Islet precursor cell (in vitro differentiated cells): ENCODE data around the gene ABHD12B.

Experiments used
- DNase-seq: peaks from one replicate; pipeline ENCODE4 v3.0.0-alpha.2; 2018

Gene ABHD12B

DNA sequence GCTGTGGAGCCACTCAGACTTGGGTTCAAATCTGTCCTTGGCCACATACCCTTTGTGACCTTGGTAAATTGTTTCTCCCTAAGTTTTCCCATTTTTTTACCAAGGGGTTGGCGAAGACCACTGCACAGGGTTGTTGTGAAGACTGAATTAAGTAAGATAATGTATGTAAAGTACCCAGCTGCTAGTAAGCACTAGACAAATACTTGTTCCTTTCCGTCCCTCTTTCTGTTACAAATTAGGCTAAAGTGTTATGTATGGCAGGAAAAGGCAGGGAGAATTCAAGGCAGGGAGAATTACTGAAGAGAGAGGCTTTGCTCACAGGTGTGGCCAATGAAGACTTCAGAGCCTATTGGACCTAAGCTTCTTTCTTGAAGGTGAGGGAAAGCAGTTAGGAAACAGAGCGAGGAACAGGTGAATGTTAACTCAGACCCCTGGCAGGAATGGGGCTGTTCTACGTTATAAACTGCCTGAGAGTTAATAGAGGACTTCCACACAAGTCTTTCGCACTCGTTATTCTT lies 25.9 kb downstream of the ABHD12B start:
- DNase-seq = no peak

GRCh38 chr14:50901361-50901760 lies 29.5 kb downstream of the ABHD12B start:
- no peak for DNase-seq

DNA sequence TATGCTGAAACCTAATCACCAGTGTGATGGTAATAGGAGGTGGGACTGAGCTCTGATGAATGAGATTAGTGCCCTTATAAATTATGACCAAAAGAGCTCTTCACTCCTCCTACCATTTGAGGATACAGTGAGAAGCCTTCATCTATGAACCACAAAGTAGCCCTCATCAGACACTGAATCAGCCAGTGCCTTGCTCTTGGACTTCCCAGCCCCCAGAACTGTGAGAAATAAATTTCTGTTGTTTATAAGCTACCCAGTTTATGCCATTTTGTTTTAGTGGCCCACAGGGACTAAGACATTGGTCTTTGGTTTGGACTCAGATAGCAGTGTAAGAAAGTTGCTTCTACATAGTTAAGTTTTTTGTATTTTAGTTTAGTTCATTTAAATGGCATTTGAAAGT lies 32.9 kb downstream of the ABHD12B start:
- DNase-seq = no peak

DNA sequence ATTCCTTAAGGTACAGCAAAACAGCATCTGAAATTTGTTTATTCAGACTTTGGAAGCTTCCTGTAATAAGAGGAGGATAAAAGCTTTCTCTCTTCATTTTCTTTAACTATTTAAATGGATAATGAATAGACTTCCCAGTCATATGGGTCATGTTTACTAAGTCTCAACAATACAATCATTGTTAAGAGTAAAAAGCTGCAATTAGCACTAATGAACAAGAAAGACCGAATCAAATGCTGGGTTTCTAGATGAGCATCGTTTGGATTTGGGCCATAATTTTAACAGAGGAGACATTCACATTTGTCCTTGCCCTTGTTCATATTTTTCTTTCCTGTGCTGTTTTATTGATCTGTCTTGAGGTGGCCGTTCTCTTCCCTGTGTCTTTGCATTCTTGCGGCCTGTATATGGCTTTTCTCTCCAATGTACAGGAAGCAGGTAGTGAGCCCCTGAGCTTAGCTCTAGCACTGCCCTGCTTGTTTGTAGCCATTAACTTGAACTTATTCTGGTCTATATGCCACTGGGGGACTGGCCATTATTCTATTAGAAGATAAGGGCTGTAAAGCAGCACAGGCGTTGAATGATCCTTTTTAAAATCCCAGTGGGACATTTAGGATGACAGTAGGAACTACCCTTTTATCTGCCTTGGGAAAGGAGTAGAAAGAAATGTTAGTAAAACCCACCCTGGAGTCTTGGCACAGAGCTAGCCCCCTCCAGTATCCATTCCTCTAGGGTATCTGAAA lies 34.6 kb downstream of the ABHD12B start:
- no peak for DNase-seq

DNA sequence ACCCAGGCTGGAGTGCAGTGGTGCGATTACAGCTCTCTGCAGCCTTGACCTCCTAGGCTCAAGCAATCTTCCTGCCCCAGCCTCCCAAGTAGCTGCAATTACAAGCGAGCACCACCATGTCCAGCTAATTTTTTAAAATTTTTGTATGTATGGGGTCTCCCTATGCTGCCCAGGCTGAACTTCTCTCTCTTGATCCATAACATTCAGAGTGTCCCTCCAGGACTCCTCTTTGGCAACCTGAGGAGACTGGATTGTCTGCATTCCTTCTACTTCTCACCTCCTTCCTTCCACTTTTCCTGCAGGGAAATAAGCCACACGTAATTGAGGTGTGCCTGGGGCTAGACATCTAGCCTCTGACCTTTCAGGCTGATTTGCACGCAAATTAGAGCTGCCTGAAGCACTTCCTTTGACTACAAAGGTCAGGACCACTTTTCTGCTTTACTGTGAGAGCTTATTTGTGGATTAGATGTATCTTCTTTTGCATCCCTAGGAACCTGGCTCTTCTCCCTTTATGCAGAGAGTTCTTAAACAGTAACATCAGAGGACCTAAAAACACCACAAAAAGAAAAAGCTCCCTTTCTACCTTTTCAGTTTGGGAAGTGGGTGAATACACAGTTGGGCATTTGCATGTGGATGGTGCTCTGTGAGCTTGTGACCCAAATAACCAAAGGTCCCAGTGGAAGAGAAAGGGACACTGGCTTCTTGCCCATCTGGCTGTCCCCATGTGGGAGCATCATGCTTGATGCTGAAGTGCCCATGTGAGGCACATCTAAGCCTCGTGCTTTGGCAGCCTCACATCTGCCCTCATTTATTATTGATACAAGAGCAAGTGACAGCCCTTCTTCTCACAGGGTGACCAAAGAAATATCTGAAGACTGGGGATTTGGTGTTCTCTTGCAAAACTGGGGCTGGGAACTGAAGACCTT lies 38.9 kb downstream of the ABHD12B start:
- DNase-seq = peak; percentile 93

DNA sequence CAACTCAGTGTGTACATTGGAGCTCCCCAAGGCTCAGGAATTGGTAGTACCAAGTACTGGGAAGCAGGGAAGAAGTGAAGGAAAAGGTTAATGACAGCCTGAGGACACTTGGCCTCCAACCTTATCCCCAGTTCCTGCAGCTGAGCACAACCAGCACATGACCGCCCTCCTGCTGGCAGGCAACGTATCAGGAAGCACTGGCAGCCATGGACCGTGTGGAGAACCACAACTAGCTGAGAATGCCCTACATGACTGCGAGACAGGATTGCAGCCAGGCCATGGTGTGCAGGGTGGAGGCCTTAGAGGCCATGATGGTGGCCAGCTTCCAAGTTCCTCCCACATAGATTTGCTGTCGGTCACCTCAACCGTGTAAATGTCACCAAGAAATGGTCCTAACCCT lies 45.6 kb downstream of the ABHD12B start:
- no peak for DNase-seq

GRCh38 chr14:50919524-50919923 lies 47.7 kb downstream of the ABHD12B start:
- peak; percentile 64 for DNase-seq

GRCh38 chr14:50920482-50921230 lies 48.8 kb downstream of the ABHD12B start:
- DNase-seq = peak; percentile 73

DNA sequence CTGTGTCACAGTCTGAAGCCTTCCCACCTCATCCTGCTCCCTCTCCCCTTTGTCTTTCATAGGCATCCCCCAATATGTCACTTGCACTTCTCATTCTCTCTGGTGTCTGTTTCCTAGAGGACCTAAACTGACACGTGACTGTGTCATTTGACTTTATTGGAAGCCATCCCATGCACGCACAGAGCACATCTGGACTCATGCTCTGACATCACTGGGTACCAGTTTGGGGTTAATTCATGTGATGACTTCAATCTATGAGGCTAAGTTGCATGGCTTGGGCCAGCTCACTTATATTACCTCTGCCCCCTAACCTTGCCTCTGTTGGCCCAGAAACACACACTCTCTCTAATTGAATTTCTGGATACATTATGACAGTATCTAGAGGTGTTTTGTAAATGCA lies 51.0 kb downstream of the ABHD12B start:
- no peak for DNase-seq

- DNase-seq = no peak
These were observed 52.4 kb downstream of the ABHD12B start for GRCh38 chr14:50924236-50924635.

DNA sequence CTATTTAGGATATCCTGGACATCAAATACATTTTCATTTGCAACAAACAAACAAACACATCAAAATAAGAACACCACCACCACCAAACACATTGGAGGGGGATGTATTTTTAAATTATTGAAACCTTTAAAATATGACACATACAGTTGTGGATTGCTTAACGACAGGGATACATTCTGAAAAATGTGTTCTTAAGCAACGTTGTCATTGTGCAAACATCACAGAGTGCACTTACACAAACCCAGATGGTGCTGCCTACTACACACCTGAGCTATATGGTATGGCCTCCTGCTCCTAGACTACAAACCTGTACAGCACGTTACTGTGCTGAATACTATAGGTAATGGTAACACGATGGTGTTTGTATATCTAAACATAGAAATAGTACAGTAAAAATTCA lies 53.0 kb downstream of the ABHD12B start:
- DNase-seq = no peak

DNA sequence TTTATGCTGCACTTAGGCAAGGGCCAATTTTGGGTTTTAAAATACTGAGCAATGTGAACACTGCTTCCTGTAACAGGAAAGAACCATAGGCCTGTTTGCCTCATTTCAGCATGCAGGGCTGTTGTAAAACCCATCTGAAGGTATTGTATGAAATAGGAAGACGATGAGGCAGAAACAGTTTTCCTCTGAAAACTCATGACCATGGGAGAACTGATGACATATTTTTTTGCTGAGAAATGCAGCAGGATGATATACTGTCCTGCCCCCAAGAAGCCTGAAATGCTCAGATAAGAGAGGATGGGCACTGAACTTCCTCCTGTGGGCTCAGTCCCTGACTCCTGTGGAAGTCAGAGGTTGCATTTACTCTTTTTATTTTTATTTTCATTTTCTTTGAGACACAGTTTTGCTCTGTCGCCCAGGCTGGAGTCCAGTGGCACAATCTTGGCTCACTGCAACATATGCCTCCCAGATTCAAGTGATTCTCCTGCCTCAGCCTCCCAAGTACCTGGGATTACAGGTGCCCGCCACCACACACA lies 55.1 kb downstream of the ABHD12B start:
- DNase-seq = no peak

- DNase-seq = no peak
These were observed 56.3 kb downstream of the ABHD12B start for GRCh38 chr14:50928002-50928635.

DNA sequence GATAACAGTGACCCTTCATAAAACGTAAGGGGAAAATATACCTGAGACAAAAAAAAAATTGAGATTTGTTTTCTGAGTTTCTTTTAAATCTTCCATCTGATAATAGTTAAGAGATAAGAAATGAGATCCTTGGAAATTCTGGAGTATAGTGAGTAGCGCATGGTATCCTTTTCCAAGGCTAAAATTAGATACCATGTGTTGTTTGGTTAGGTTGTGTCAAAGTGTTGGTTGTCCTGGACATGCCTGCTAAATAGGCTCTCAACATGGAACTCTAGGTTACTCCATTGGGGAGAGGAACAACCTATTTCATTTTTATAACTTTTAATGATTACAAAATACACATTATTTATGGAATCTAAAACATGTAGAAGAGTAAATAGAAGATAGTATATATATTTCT lies 57.7 kb downstream of the ABHD12B start:
- no peak for DNase-seq

GRCh38 chr14:50931559-50931958 lies 59.7 kb downstream of the ABHD12B start:
- DNase-seq = no peak

GRCh38 chr14:50932156-50932555 lies 60.3 kb downstream of the ABHD12B start:
- no peak for DNase-seq

GRCh38 chr14:50932592-50933495 lies 61.0 kb downstream of the ABHD12B start:
- DNase-seq = no peak

DNA sequence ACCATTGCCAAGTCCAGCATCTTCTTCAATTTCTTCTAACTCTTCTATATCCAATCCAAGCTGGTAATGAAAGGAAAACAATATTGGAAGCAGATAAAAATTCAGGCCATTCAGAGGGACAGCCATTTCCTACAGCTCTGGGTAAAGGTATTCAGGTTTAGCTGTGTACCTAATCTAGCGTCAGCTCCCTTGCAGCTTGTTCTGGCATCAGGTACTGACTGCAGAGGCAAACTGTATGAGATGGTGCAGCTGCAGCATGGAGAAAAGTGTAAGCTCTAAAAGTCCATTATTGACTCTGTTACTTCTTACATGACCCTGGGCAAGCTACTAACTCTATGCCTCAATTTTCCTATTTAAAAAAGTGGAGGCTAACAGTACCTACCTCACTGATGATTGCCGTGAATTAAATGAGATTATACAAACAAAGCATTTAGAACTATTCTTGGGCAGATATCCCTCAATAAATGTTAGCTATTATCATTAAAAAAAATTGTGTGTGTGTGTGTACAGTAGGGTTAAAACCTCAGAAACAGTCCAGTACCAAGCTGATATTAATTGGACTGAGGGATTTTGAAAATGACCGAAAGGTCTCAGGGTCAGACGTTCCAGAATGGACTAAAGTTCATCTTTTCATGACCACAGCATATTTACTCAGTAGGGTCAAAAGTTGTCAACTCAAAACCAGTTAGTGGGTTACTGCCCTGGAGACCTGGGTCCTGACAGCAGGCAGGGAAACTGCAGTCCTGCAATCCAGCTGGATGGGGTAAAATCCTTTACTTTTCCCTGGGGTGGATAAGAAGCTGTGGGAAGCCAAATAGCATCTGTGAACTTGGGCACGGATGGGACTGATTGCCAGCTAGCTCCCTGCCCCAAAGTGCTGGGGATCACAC lies 63.5 kb downstream of the ABHD12B start:
- DNase-seq = no peak

DNA sequence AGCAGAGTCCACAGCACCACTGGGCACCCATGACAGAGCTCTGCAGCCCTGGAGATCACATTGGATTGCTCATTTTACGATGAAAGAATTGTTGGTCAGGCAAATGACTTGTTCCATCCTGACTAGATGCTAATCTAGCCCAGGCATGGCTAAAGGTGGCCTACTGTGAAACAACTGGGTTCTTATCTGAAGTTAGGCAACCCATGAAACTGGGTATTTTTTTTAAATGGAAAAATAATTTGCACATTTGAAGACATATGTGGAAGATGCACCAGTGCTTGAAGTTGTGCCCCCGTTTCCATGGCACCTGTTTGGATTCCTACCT lies 64.1 kb downstream of the ABHD12B start:
- DNase-seq = no peak

GRCh38 chr14:50936882-50937281 lies 65.0 kb downstream of the ABHD12B start:
- no peak for DNase-seq
